B cell (primary cell): Measurements from ENCODE around the gene CFAP74. TPM values are rescaled to one million over a fixed set of nuclear protein-coding genes. Genes with fewer than 3 reads are reported as not detected.

Experiments used
- ATAC-seq: fragments of 200-7000 bp; cut with Tn5 transposase; one replicate; pipeline ENCODE4 v1.10.0; 2021; ENCODE audit warnings: low read depth, mild to moderate bottlenecking, moderate number of reproducible peaks, moderate library complexity
- CTCF ChIA-PET: fragments of 350-600 bp; sonication (Branson Sonifier 250); formaldehyde crosslinking; loops from one replicate; lab custom pipeline; 2021; ENCODE audit warnings: antibody characterized with exemption, inconsistent platforms; lab: Charles Lee
- POLR2A ChIA-PET: fragments of 350-600 bp; sonication (Branson Sonifier 250); formaldehyde crosslinking; loops from one replicate; lab custom pipeline; 2021; ENCODE audit warnings: antibody characterized with exemption; lab: Charles Lee
- DNase-seq: peaks from one replicate; pipeline ENCODE4 v3.0.0; 2013
- H2AFZ ChIP-seq: 2 replicates; pipeline ENCODE4 v1.6.1; 2012; ENCODE audit warnings: mild to moderate bottlenecking, low read depth, low read length; ENCODE audit not compliant: insufficient read depth, poor library complexity, severe bottlenecking
- H3K27ac ChIP-seq, 2 donors: 1 replicate in 1 of 2; 2 replicates in 1 of 2; pipeline ENCODE4 v1.5.1; 2012 to 2013; ENCODE audit warnings: low read length in 2 of 2, mild to moderate bottlenecking in 2 of 2, moderate library complexity in 1 of 2
- H3K27me3 ChIP-seq, 4 experiments: fragments of 200-600 bp in 1 of 4; sonication (generic) in 1 of 4; replicated peaks in 1 of 4; 1 replicate in 2 of 4; 2 replicates in 2 of 4; pipeline versions ENCODE4 v1.6.1 to v1.7.0; 2013 to 2016; ENCODE audit warnings: low read length in 3 of 4, mild to moderate bottlenecking in 2 of 4, mixed read lengths in 1 of 4, moderate library complexity in 1 of 4; ENCODE audit not compliant: insufficient read depth in 4 of 4, control insufficient read depth in 3 of 4; ENCODE audit errors: control extremely low read depth in 1 of 4
- H3K36me3 ChIP-seq, 2 experiments: replicated peaks in 1 of 2; 1 replicate in 1 of 2; 2 replicates in 1 of 2; pipeline versions ENCODE4 v1.6.1 to v1.7.1; 2013; ENCODE audit warnings: low read length in 1 of 2; ENCODE audit not compliant: insufficient read depth in 2 of 2, control insufficient read depth in 1 of 2; ENCODE audit errors: control extremely low read depth in 1 of 2, extremely low read depth in 1 of 2
- H3K4me1 ChIP-seq, 2 donors: fragments of 200-600 bp in 1 of 2; sonication (generic) in 1 of 2; 1 replicate in 1 of 2; 2 replicates in 1 of 2; pipeline versions ENCODE4 v1.5.1 to v1.6.1; 2013 to 2017; ENCODE audit warnings: low read length in 2 of 2; ENCODE audit not compliant: control insufficient read depth in 2 of 2, insufficient read depth in 2 of 2
- H3K4me2 ChIP-seq: replicated peaks from 2 replicates; pipeline ENCODE3; 2012; ENCODE audit warnings: mild to moderate bottlenecking, low read depth, low read length; ENCODE audit not compliant: poor library complexity, severe bottlenecking
- H3K4me3 ChIP-seq, 5 experiments: fragments of 200-600 bp in 1 of 5; sonication (generic) in 1 of 5; 1 replicate in 3 of 5; 2 replicates in 2 of 5; pipeline versions ENCODE4 v1.5.1 to v1.7.0; 2011 to 2016; ENCODE audit warnings: low read length in 4 of 5, mild to moderate bottlenecking in 4 of 5, low read depth in 2 of 5, control low read depth in 1 of 5, moderate library complexity in 1 of 5; ENCODE audit not compliant: insufficient read depth in 1 of 5; ENCODE audit errors: control extremely low read depth in 1 of 5, extremely low read depth in 1 of 5
- H3K79me2 ChIP-seq: fragments of 200-600 bp; sonication (generic); one replicate; pipeline ENCODE4 v1.6.0; 2016; ENCODE audit warnings: low read length; ENCODE audit not compliant: control insufficient read depth, insufficient read depth
- H3K9ac ChIP-seq: fragments of 200-600 bp; sonication (generic); 2 replicates; pipeline ENCODE4 v1.6.1; 2017; ENCODE audit warnings: mild to moderate bottlenecking, low read length, moderate library complexity
- H3K9me3 ChIP-seq, 3 donors: one replicate each; pipeline versions ENCODE4 v1.6.1 to v1.7.1; 2013; ENCODE audit warnings: low read length in 2 of 3; ENCODE audit not compliant: control insufficient read depth in 2 of 3, insufficient read depth in 1 of 3; ENCODE audit errors: control extremely low read depth in 1 of 3
- H4K20me1 ChIP-seq: 2 replicates; pipeline ENCODE4 v1.6.0; 2012; ENCODE audit warnings: mild to moderate bottlenecking, low read length; ENCODE audit not compliant: insufficient read depth, control insufficient read depth, poor library complexity, severe bottlenecking
- H3K27ac Mint-ChIP-seq: one replicate; pipeline ENCODE4 v1.8.0; 2021; ENCODE audit warnings: mixed read lengths
- H3K27me3 Mint-ChIP-seq: one replicate; pipeline ENCODE4 v1.8.0; 2021; ENCODE audit warnings: mixed read lengths
- H3K4me1 Mint-ChIP-seq: one replicate; pipeline ENCODE4 v1.8.0; 2021; ENCODE audit warnings: mixed read lengths
- H3K4me3 Mint-ChIP-seq: one replicate; pipeline ENCODE4 v1.8.0; 2021; ENCODE audit warnings: mixed read lengths
- H3K9me3 Mint-ChIP-seq: one replicate; pipeline ENCODE4 v1.8.0; 2022; ENCODE audit warnings: mixed read lengths; ENCODE audit not compliant: insufficient read depth
- EZH2 ChIP-seq: IDR thresholded peaks from 2 replicates; pipeline ENCODE4 v1.6.1; 2012; ENCODE audit warnings: borderline replicate concordance, low read depth, mild to moderate bottlenecking, moderate library complexity, low read length; ENCODE audit not compliant: insufficient read depth, poor library complexity, severe bottlenecking
- WGBS: methylation state at CpG from one replicate; pipeline ENCODE4 v1.1.5; 2013; ENCODE audit warnings: missing lambda C conversion rate; ENCODE audit not compliant: insufficient coverage; 5-methylcytosine and 5-hydroxymethylcytosine counted together
- intact Hi-C: fragments of 100-400 bp; cut with micrococcal nuclease; formaldehyde crosslinking; loops from one replicate; pipeline ENCODE4 v1.10.0; 2022
- polyA plus RNA-seq: library from polyadenylated mRNA; depleted of rRNA; stranded (reverse); fragments of >200 nt; gene quantifications from 2 replicates; pipeline ENCODE4 v1.2.3, GENCODE V29; 2012
- total RNA-seq, 2 donors: library from RNA; stranded (reverse); fragments of 120-200 nt in 1 of 2; gene quantifications; 1 replicate in 1 of 2; 2 replicates in 1 of 2; pipeline versions ENCODE4 v1.2.3 to v1.2.4, GENCODE V29; 2013 to 2022
- TF ChIP-seq, protein P1 (sequence below): fragments of 200-600 bp; IDR thresholded peaks from one replicate; pipeline ENCODE4 v1.8.0; 2022; ENCODE audit warnings: antibody characterized with exemption, mild to moderate bottlenecking

The CFAP74 gene
- total and polyA plus RNA-seq, 2 donors (not counting 1 experiment from before 2014, with no cell fraction given), result not detected

GRCh38 chr1:1893997-1894353 lies 109.6 kb downstream of the CFAP74 start:
- H3K79me2 ChIP-seq, result peaks cover 19% of the 10 kb centered on the region
- Mint-ChIP-seq H3K4me1 (peaks cover 41% of the 10 kb centered on the region), H3K4me3 (no peak overlapping the region), H3K27ac (no peak overlapping the region), H3K9me3 (no peaks in the 10 kb centered on the region), H3K27me3 (no peaks in the 10 kb centered on the region)
- peaks cover 31 to 59% of the 10 kb centered on the region in 2 donors for H3K4me1 ChIP-seq
- POLR2A ChIA-PET, result no interaction called here
- intact Hi-C loops, result no loop called here
- whole genome bisulfite sequencing, result 100% methylated on average over 2 of the region's 2 CpGs
- no peak overlapping the region for H3K27ac ChIP-seq
- H4K20me1 ChIP-seq, result peaks cover 12% of the 10 kb centered on the region
- no peaks in the 10 kb centered on the region for H3K9me3 ChIP-seq
- H3K27me3 ChIP-seq, result no peaks in the 10 kb centered on the region
- no peaks in the 10 kb centered on the region for H3K36me3 ChIP-seq
- TF ChIP-seq, protein P1, sequence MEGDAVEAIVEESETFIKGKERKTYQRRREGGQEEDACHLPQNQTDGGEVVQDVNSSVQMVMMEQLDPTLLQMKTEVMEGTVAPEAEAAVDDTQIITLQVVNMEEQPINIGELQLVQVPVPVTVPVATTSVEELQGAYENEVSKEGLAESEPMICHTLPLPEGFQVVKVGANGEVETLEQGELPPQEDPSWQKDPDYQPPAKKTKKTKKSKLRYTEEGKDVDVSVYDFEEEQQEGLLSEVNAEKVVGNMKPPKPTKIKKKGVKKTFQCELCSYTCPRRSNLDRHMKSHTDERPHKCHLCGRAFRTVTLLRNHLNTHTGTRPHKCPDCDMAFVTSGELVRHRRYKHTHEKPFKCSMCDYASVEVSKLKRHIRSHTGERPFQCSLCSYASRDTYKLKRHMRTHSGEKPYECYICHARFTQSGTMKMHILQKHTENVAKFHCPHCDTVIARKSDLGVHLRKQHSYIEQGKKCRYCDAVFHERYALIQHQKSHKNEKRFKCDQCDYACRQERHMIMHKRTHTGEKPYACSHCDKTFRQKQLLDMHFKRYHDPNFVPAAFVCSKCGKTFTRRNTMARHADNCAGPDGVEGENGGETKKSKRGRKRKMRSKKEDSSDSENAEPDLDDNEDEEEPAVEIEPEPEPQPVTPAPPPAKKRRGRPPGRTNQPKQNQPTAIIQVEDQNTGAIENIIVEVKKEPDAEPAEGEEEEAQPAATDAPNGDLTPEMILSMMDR, result no peak
- TF ChIP-seq EZH2, result no peak
- no peak overlapping the region for H3K4me3 ChIP-seq
- H3K9ac ChIP-seq, result no peak overlapping the region
- DNase-seq (no peak), ATAC-seq (no peak)
- no peak overlapping the region for H3K4me2 ChIP-seq
- CTCF ChIA-PET, result interaction anchor here (7.1 kb wide), 1 partner anchor 13 kb away, joined by 67 read pairs; no protein-coding TSS in a partner anchor
- H2AFZ ChIP-seq, result no peak overlapping the region

DNA sequence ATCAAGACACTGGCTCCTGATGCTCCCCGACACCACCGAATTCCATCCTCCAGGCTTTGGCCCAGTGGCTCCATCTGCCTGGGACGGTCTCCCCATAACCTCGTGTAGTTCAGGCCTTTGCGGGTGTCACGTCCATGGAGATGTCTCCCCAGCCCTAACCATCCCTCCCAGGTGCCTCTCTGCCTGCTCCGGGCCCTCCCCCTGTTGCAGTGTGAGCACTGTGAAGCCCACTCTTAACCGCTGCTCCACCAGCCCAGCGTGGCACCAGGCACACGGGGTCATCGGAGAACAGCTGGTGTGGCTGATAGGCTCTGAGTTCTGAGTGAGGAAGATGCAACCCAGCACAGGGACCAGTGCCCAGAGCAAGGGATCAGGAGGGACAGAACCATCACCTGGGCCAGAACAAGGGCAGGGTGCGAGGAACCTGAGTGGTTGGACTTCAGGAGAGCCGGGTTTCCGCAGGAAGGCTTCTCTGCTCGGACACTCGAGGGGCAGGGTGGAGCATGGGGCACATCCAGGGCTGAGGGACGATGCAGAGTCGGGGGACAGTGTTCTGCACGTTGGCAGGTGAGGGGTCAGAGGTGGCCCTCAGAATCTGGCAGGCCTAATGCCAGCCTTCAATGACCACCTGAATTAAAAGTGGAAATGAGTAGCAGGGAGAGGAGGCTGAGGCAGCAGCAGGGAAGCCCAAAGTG lies 110.1 kb downstream of the CFAP74 start:
- Histone ChIP-seq H3K27me3 (no peaks in the 10 kb centered on the region), H3K4me1 (peaks cover 37 to 64% of the 10 kb centered on the region in 2 donors), H2AFZ (no peak overlapping the region), H3K79me2 (peaks cover 25% of the 10 kb centered on the region), H3K27ac (no peak overlapping the region), H3K9me3 (no peaks in the 10 kb centered on the region), H4K20me1 (peaks cover 17% of the 10 kb centered on the region), H3K36me3 (no peaks in the 10 kb centered on the region), H3K9ac (no peak overlapping the region), H3K4me3 (no peak overlapping the region), H3K4me2 (no peak overlapping the region)
- Mint-ChIP-seq H3K27me3 (no peaks in the 10 kb centered on the region), H3K9me3 (no peaks in the 10 kb centered on the region), H3K4me1 (peaks cover 47% of the 10 kb centered on the region), H3K4me3 (peak overlapping the region; percentile 55), H3K27ac (peak overlapping the region; percentile 65)
- TF ChIP-seq, protein P1, result no peak
- no peak for TF ChIP-seq EZH2
- intact Hi-C loops, result no loop called here
- 92% methylated on average over 16 of the region's 19 CpGs for whole genome bisulfite sequencing
- ATAC-seq (no peak), DNase-seq (no peak)
- ChIA-PET CTCF (interaction anchor here (7.1 kb wide), 1 partner anchor 13 kb away, joined by 67 read pairs; no protein-coding TSS in a partner anchor), POLR2A (no interaction called here)
